ENCODE measurements around the gene PCNT. TPM values are rescaled to one million over a fixed set of nuclear protein-coding genes. Genes with fewer than 3 reads are reported as not detected.

Gene PCNT
- total and polyA plus RNA-seq, 10 of the 15 experiments (the other 5 are each of a cell fraction or from before 2014, with no cell fraction given) = 2.9 to 39.6 (median 20.5) TPM

DNA sequence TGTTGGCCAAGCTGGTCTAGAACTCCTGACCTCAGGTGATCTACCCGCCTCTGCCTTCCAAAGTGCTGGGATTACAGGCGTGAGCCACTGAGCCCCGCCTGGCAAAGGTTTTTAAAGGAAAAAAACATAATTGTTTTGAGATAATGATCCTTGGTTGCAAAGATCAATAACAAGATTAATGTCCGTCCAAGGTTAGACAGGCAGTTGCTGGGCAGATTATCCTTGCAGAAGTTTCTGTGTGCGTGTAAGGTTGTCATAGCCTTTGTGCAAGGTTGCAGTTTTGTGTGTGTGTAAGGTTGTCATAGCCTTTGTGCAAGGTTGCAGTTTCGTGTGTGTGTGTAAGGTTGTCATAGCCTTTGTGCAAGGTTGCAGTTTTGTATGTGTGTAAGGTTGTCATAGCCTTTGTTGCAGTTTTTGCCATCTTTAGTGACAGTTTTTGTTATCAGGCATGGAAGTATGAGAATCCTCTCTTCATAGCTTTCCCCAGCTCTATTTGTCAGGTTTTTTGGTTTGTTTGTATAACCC lies 34.2 kb upstream of the PCNT start:
- H3K9ac ChIP-seq (ENCODE audit: control insufficient read depth, insufficient read depth, low read length) = no peak overlapping the region
- intact Hi-C loops (cut with micrococcal nuclease; ENCODE audit: unreplicated experiment) = loop anchor here (5.0 to 10.0 kb wide), 2 partner anchors 62 to 145 kb away; partner anchors contain the start of gene LSS
- peaks cover 1% of the 10 kb centered on the region for H3K4me1 ChIP-seq (ENCODE audit: control insufficient read depth, insufficient read depth, low read length)
- no TSS peak for BruUV-seq (replicated peaks)
- WGBS (ENCODE audit: insufficient coverage, insufficient replicate concordance, low lambda C conversion rate, missing lambda C conversion rate) = 84% methylated on average over 6 of the region's 6 CpGs
- DNase-seq (ENCODE audit: low read depth, low spot score) (no peak), FAIRE-seq (peak; percentile 88), ATAC-seq (no peak)
- H3K79me2 ChIP-seq (ENCODE audit: control insufficient read depth, insufficient read depth, low read length) = peaks cover 27% of the 10 kb centered on the region
- ChIA-PET POLR2A (interaction anchor here (0.5 kb wide), 1 partner anchor 127 kb away, joined by 4 read pairs; no protein-coding TSS in a partner anchor), CTCF (interaction anchor here (0.6 kb wide), 2 partner anchors 18 to 114 kb away, joined by 3 read pairs; no protein-coding TSS in a partner anchor), RAD21 (ENCODE audit: unreplicated experiment) (no interaction called here), SMC1A (ENCODE audit: uncharacterized antibody, unreplicated experiment) (no interaction called here)
- H4K20me1 ChIP-seq (ENCODE audit: control insufficient read depth, insufficient read depth) = no peaks in the 10 kb centered on the region
- no peak overlapping the region for H3K4me3 ChIP-seq
- H3K9me3 ChIP-seq (replicated peaks; ENCODE audit: control insufficient read depth, insufficient read depth, low read length) = peaks cover 11% of the 10 kb centered on the region; the same call in 2 of the 3 replicates
- in situ Hi-C loops (cut with MboI) = no loop called here
- no peaks in the 10 kb centered on the region for H3K27me3 ChIP-seq (replicated peaks in 1 of 2; ENCODE audit: control insufficient read depth in 2 of 2, insufficient read depth in 2 of 2, low read length in 1 of 2)
- H2AFZ ChIP-seq (ENCODE audit: control insufficient read depth, low read depth, low read length) = no peak overlapping the region
- TF ChIP-seq SIN3A (IDR thresholded peaks at IDR 0.05; ENCODE audit: low read depth, low read length) (no peak), SMC3 (IDR thresholded peaks at IDR 0.05; ENCODE audit: borderline replicate concordance, low read length) (no peak), TCF3 (IDR thresholded peaks at IDR 0.05; ENCODE audit: borderline replicate concordance, insufficient read depth, low read depth, low read length) (peak; percentile 32; the same call in 1 of the 2 replicates), BACH1 (IDR thresholded peaks at IDR 0.05; ENCODE audit: borderline replicate concordance) (no peak), STAT1 (conservative IDR thresholded peaks at IDR 0.05) (no peak)
- TF ChIP-seq, protein P1, sequence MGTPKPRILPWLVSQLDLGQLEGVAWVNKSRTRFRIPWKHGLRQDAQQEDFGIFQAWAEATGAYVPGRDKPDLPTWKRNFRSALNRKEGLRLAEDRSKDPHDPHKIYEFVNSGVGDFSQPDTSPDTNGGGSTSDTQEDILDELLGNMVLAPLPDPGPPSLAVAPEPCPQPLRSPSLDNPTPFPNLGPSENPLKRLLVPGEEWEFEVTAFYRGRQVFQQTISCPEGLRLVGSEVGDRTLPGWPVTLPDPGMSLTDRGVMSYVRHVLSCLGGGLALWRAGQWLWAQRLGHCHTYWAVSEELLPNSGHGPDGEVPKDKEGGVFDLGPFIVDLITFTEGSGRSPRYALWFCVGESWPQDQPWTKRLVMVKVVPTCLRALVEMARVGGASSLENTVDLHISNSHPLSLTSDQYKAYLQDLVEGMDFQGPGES (IDR thresholded peaks at IDR 0.05) = no peak
- TF ChIP-seq, protein P2, sequence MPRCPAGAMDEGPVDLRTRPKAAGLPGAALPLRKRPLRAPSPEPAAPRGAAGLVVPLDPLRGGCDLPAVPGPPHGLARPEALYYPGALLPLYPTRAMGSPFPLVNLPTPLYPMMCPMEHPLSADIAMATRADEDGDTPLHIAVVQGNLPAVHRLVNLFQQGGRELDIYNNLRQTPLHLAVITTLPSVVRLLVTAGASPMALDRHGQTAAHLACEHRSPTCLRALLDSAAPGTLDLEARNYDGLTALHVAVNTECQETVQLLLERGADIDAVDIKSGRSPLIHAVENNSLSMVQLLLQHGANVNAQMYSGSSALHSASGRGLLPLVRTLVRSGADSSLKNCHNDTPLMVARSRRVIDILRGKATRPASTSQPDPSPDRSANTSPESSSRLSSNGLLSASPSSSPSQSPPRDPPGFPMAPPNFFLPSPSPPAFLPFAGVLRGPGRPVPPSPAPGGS (IDR thresholded peaks at IDR 0.05; ENCODE audit: borderline replicate concordance, insufficient read depth, low read depth, low read length, poor library complexity, severe bottlenecking) = peak; percentile 94
- TF ChIP-seq, protein P3, sequence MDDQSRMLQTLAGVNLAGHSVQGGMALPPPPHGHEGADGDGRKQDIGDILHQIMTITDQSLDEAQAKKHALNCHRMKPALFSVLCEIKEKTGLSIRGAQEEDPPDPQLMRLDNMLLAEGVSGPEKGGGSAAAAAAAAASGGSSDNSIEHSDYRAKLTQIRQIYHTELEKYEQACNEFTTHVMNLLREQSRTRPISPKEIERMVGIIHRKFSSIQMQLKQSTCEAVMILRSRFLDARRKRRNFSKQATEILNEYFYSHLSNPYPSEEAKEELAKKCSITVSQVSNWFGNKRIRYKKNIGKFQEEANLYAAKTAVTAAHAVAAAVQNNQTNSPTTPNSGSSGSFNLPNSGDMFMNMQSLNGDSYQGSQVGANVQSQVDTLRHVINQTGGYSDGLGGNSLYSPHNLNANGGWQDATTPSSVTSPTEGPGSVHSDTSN (IDR thresholded peaks at IDR 0.05; ENCODE audit: insufficient replicate concordance, low read depth, low read length) = peak; percentile 70
- TF ChIP-seq, protein P4, sequence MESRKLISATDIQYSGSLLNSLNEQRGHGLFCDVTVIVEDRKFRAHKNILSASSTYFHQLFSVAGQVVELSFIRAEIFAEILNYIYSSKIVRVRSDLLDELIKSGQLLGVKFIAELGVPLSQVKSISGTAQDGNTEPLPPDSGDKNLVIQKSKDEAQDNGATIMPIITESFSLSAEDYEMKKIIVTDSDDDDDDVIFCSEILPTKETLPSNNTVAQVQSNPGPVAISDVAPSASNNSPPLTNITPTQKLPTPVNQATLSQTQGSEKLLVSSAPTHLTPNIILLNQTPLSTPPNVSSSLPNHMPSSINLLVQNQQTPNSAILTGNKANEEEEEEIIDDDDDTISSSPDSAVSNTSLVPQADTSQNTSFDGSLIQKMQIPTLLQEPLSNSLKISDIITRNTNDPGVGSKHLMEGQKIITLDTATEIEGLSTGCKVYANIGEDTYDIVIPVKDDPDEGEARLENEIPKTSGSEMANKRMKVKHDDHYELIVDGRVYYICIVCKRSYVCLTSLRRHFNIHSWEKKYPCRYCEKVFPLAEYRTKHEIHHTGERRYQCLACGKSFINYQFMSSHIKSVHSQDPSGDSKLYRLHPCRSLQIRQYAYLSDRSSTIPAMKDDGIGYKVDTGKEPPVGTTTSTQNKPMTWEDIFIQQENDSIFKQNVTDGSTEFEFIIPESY (IDR thresholded peaks at IDR 0.05) = no peak
- H3K27ac ChIP-seq (ENCODE audit: control insufficient read depth, insufficient read depth) = no peak overlapping the region
- peaks cover 5 to 12% of the 10 kb centered on the region in 2 experiments; a peak in 3 of 4 replicates for H3K36me3 ChIP-seq (ENCODE audit: control insufficient read depth in 2 of 2, insufficient read depth in 2 of 2, low read length in 1 of 2)
- no peak overlapping the region for H3K4me2 ChIP-seq (ENCODE audit: control insufficient read depth, insufficient read depth)
